Breast epithelium (tissue), 3 donors: Measurements from ENCODE around the gene RNF167.

ENCODE experiments used
- CTCF ChIP-seq, 3 donors: fragments of 450-650 bp; IDR thresholded peaks; one replicate each; pipeline ENCODE4 v1.5.1; 2016 to 2017; ENCODE audit warnings: antibody characterized with exemption in 3 of 3, mild to moderate bottlenecking in 3 of 3, moderate library complexity in 3 of 3
- POLR2A ChIP-seq: fragments of 450-650 bp; IDR thresholded peaks from one replicate; pipeline ENCODE4 v1.6.1; 2016; ENCODE audit warnings: antibody characterized with exemption, mild to moderate bottlenecking, moderate library complexity
- POLR2AphosphoS5 ChIP-seq, 3 donors: sonication (generic); formaldehyde crosslinking; IDR thresholded peaks; one replicate each; pipeline ENCODE4 v1.6.1; 2017; ENCODE audit warnings: antibody characterized with exemption in 3 of 3

GRCh38 chr17:4941319-4941610, 1.2 kb downstream of the RNF167 start:
- TF ChIP-seq POLR2A (no peak), POLR2AphosphoS5 (IDR thresholded peaks at IDR 0.05) (no peak), CTCF (IDR thresholded peaks at IDR 0.05) (no peak)
